Subcutaneous abdominal adipose tissue (tissue), 5 donors: ENCODE results near the gene SUMO4.

Experiments
- H3K27ac ChIP-seq: one replicate; pipeline ENCODE4 v1.7.0; 2013; ENCODE audit warnings: low read depth, mild to moderate bottlenecking, inconsistent platforms, low read length, moderate library complexity
- H3K27me3 ChIP-seq, 5 donors: one replicate each; pipeline ENCODE4 v1.7.0; 2013; ENCODE audit warnings: low read length in 5 of 5, inconsistent platforms in 1 of 5; ENCODE audit not compliant: control insufficient read depth in 5 of 5, insufficient read depth in 4 of 5
- H3K36me3 ChIP-seq, 5 donors: one replicate each; pipeline ENCODE4 v1.7.0; 2013; ENCODE audit warnings: low read length in 5 of 5; ENCODE audit not compliant: control insufficient read depth in 5 of 5, insufficient read depth in 5 of 5
- H3K4me1 ChIP-seq, 5 donors: one replicate each; pipeline ENCODE4 v1.7.0; 2013; ENCODE audit warnings: low read length in 5 of 5, mild to moderate bottlenecking in 3 of 5, moderate library complexity in 1 of 5; ENCODE audit not compliant: control insufficient read depth in 5 of 5, insufficient read depth in 5 of 5
- H3K4me3 ChIP-seq, 5 donors: one replicate each; pipeline ENCODE4 v1.7.0; 2013; ENCODE audit warnings: low read length in 5 of 5, low read depth in 1 of 5
- H3K9ac ChIP-seq, 5 donors: one replicate each; pipeline ENCODE4 v1.7.0; 2013; ENCODE audit warnings: low read length in 5 of 5, mild to moderate bottlenecking in 4 of 5, moderate library complexity in 3 of 5
- H3K9me3 ChIP-seq, 5 donors: one replicate each; pipeline ENCODE4 v1.7.0; 2013; ENCODE audit warnings: low read length in 5 of 5; ENCODE audit not compliant: control insufficient read depth in 5 of 5
- donor health status: healthy.
- donor health status: healthy.
- donor health status: healthy.
- donor health status: healthy.
- donor health status: healthy.

SUMO4 gene

DNA sequence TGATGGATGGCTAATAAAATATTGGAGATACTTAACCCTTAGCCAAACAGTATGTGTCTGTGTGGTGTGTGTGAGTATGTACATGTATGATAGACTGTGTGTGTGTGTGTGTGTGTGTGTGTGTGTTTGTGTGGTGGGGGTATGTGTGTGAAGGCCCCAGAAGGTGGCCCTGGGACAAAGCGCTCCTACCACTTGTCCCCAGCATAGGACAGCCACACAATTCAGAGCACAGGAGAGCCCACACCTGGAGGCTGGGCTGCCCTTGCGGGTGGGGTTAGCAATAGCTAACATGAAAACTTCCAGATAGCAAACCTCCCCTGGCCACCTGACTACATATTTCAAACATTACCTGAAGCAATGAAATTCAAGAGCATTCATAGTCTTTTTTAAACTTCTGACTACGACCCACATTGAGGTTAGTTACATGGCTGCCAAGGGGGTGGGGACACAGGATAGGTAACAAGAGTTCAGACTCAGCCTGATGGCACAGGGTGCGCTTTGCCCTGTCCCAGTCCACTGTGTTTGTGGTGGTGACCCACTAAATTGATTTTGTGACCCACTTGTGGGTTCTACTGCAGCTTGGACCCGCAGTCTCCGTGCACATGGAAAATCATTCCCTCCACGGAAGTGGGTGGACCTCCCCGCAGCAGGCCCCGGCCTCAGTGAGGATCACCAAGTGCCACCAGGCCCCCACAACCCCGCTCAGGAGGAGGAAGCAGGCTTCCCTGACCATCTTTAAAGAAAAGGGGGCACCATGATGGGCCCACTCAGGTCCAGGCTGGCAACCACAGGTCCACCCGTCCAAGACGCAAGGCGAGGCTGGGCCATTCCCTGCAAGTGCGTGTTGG lies 50.0 kb downstream of the SUMO4 start:
- no peak overlapping the region for H3K9ac ChIP-seq

More for the DNA sequence above, 50.0 kb downstream of the SUMO4 start:
- Histone ChIP-seq H3K4me1 (peaks cover 11 to 38% (median 34%) of the 10 kb centered on the region in 5 donors), H3K4me3 (peak overlapping the region in 4 of 5 donors; percentile 13 to 58 (median 34)), H3K27ac (no peak overlapping the region), H3K27me3 (peaks cover 22 to 56% (median 38%) of the 10 kb centered on the region in 5 donors), H3K9me3 (no peaks in the 10 kb centered on the region), H3K36me3 (no peaks in the 10 kb centered on the region)
